GM21619 (cell line): ENCODE measurements around the gene SHH.
A peak's percentile ranks its signal among the peaks of the same experiment; 100 is the strongest.

Source experiments
- ATAC-seq: cut with Tn5 transposase; IDR thresholded peaks from one replicate; pipeline ENCODE4 v1.9.1; 2021; ENCODE audit not compliant: unreplicated experiment

Gene SHH

GRCh38 chr7:155807789-155808548, 4.3 kb downstream of the SHH start:
- ATAC-seq: no peak

GRCh38 chr7:155807065-155807671, 5.1 kb downstream of the SHH start:
- no peak for ATAC-seq

GRCh38 chr7:155806096-155806871, 6.0 kb downstream of the SHH start:
- ATAC-seq: no peak

- ATAC-seq: no peak
Measured at GRCh38 chr7:155805826-155806095, 6.5 kb downstream of the SHH start.

- peak; percentile 37 for ATAC-seq
Measured at GRCh38 chr7:155804897-155805825, 7.1 kb downstream of the SHH start.

- ATAC-seq: no peak
Measured at GRCh38 chr7:155804431-155804831, 7.8 kb downstream of the SHH start.

- ATAC-seq: no peak
Measured at GRCh38 chr7:155803418-155804376, 8.6 kb downstream of the SHH start.

GRCh38 chr7:155802906-155803417, 9.3 kb downstream of the SHH start:
- ATAC-seq: no peak

- ATAC-seq: no peak
Measured at GRCh38 chr7:155802291-155802690, 10.0 kb downstream of the SHH start.

GRCh38 chr7:155800741-155801267, 11.5 kb downstream of the SHH start:
- no peak for ATAC-seq

- no peak for ATAC-seq
Measured at GRCh38 chr7:155800301-155800700, 12.0 kb downstream of the SHH start.

- ATAC-seq: no peak
Measured at GRCh38 chr7:155799514-155799913, 12.7 kb downstream of the SHH start.

- ATAC-seq: no peak
Measured at GRCh38 chr7:155798673-155799439, 13.4 kb downstream of the SHH start.

GRCh38 chr7:155797262-155798250, 14.7 kb downstream of the SHH start:
- ATAC-seq: peak; percentile 11

- peak; percentile 70 for ATAC-seq
Measured at GRCh38 chr7:155796381-155797261, 15.6 kb downstream of the SHH start.

- ATAC-seq: no peak
Measured at GRCh38 chr7:155795951-155796350, 16.3 kb downstream of the SHH start.

- no peak for ATAC-seq
Measured at GRCh38 chr7:155795401-155795800, 16.9 kb downstream of the SHH start.
